HG03066 (cell line): ENCODE results near the gene CNTNAP2.
"Not testable (repeated sequence)": the region's sequence is repeated elsewhere in the genome, so short reads cannot be mapped to it uniquely, and the experiment has no call there.

Experiments used
- ATAC-seq: cut with Tn5 transposase; IDR thresholded peaks from one replicate; pipeline ENCODE4 v1.9.1; 2021; ENCODE audit warnings: low read depth; ENCODE audit not compliant: unreplicated experiment

CNTNAP2 gene

DNA sequence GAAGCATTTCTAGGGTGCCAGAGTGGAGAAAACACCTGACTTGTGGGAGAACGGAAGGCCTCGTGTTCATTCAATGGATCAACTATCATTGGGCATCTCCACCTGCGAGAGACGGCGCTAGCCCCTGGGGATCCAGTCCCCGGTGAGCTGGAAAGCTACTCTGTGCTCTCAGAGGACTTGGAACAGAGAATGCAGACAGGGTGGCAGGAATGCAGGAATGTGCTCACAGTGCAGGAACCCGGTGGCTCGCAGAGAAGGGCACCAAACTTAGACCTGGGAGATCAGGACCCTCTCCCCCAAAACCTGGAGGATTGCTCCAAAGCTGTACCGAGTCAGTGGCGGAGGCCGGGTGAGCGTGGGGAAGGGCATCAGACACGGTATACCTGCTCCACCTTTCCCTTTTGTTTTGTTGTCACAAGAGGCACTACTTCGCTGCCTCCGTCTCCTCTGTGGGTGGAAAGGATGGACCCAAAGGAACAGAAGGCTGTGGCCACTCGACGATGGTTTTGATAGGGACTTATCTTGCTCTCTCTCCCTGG lies 1905.0 kb downstream of the CNTNAP2 start:
- no peak for ATAC-seq

DNA sequence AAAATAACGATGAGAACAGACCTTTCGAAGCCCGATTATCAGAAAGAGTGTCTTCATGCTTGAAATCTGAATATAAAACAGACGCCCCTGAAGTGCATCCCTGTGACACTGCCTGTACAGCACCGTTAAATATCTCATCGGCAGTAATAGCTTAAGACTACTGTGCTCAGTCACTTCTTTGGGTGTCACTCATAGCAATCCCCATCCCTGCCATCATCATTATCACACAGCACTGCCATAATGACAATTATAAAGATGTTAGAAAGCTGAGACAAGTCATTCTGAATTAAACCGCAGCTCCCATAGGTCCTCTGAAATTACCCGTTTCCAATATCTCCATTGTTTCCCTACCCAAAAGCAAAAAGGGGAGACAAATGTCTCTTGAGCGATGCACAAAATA lies 1906.2 kb downstream of the CNTNAP2 start:
- ATAC-seq = no peak

DNA sequence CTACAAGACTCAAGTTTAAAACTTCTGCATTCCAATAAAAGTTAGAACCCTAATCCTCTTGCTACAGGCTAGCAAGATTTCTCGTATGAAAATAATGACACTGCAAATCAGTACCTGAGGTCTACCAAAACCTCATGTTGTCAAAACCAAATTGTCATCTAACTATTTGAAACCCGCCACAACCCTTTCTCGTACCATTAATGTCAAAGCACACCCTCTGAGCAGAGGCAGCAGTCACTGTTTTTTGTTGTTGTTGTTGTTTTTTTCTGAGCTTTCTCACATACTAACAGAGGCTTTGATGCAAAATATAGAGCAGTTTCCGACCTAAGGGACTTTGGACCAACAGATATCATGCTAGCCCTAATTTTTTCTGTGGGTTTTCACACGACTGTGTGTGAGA lies 1910.1 kb downstream of the CNTNAP2 start:
- ATAC-seq = no peak

- ATAC-seq = no peak
Observed at GRCh38 chr7:148028165-148028564, 1911.6 kb downstream of the CNTNAP2 start.

DNA sequence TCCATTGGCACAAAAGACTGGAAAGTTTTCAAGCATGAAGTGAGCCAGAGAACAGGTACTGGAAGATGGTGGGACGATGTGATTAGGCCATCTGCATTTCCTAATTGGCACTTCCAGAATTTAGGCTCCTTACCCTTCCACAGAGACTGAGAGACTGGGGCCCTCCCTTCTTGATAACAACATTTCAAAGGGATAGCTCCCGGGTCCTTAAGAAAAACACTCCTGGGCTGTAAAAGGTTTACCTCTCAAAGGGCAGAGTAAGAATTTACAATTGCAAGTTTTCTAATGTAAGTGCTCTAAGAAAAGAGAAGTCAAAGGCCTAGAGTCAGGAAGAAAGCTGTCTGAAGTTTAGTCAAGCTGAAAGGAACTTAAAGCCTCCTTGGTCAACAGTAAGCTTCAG lies 1914.4 kb downstream of the CNTNAP2 start:
- ATAC-seq = no peak

GRCh38 chr7:148031811-148032210 lies 1915.2 kb downstream of the CNTNAP2 start:
- ATAC-seq = no peak

GRCh38 chr7:148035950-148036349 lies 1919.3 kb downstream of the CNTNAP2 start:
- no peak for ATAC-seq

- ATAC-seq = no peak
Observed at GRCh38 chr7:148037044-148037443, 1920.4 kb downstream of the CNTNAP2 start.

DNA sequence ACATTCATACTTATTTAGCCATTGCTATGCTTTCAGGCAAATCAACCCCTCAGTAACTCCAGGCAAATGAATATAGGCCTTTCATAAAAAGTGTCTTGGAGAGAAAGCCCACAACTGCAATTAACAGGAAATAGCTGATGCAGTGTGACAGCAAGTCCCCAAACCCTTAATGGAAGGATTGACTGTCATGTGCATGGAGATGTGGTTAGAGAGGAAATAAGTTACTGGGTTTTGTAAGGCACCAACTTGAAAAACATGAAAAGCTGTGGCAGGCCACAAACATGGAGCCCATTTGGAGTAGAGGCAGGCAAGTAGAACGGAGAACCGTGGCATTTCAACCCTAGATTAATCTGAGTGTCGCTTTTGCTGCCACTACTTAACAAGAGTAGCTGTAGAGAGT lies 1924.6 kb downstream of the CNTNAP2 start:
- no peak for ATAC-seq

GRCh38 chr7:148042935-148043631 lies 1926.5 kb downstream of the CNTNAP2 start:
- ATAC-seq = no peak

DNA sequence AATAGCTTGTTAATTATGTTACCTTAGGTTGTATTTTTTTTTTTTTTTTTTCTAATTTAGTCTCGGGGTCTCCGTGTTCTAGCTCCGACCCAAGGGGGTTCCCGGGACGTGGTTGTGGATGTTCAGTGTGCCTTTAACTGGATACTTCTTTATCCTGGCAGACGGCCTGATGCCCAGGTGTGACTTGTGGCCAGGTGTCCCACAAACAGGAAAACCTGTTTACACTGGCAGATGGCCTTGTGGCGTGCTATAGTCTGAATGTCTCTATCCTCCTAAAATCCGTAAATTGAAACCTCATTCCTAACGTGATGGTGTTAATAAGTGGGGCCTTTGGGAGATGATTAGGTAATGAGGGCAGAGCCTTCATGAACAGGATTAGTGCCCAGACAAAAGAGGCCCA lies 1927.6 kb downstream of the CNTNAP2 start:
- ATAC-seq = no peak

- no peak for ATAC-seq
Observed at GRCh38 chr7:148045521-148045920, 1928.9 kb downstream of the CNTNAP2 start.

DNA sequence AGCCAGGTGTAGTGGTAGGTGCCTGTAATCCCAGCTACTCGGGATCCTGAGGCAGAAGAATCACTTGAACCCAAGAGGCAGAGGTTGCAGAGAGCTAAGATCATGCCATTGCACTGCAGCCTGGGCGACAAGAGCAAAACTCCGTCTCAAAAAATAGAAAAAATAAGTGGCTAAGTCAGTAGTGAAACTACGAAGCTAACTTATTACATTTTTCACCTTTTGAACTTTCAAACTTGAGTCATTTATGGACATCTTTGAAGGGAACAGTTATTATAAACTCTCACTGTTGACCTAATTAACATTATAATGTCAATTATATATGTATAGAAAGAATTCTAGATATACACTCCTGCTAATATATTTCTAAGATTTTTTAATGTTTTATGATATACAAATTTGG lies 1932.5 kb downstream of the CNTNAP2 start:
- no peak for ATAC-seq

DNA sequence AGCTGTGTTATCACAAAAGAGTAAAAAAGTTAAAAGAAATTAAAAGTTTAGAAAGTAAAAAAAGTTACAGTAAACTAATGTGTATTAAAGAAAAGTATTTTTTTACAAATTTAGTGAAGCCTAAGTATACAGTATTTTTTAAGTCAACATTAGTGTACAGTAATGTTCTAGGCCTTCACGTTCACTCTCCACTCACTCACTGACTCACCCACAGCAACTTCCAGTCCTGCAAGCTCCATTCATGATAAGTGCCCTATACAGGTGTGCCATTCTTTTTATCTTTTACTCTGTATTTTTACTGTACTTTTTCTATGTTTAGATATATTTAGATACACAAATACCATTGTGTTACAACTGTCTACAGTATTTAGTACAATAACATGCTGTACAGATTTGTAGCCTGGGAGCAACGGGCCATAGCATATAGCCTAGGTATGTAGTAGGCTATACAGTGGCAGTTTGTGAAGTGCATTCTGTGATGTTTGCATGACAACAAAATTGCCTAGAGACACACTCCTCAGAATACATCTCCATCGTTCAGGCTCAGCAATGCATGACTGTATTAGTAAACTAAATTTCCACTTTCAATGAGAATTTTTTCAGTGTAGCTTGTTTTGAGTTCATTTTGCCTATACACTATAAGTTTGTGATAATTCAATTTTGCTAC lies 1934.0 kb downstream of the CNTNAP2 start:
- ATAC-seq = no peak

DNA sequence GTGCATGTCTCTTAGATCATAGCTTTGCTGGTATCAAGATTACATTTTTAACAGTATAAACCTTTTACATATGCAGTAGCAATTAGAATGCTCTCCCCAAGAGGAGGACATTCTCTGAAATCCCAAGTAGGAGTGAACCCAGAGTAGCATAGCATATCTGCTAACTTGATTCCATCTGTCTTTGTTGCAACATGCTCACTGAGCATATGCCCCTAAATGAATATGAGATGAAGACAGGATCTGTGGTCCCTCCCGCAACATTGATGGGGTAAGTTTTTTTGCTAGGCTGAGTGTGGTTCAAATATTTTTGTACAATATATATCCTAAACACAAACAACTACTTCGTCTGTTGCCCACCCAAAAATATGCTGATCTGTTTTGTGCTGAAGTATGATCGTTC lies 1939.8 kb downstream of the CNTNAP2 start:
- no peak for ATAC-seq

GRCh38 chr7:148058092-148058491 lies 1941.5 kb downstream of the CNTNAP2 start:
- ATAC-seq = no peak

GRCh38 chr7:148058753-148059152 lies 1942.2 kb downstream of the CNTNAP2 start:
- ATAC-seq = no peak

GRCh38 chr7:148060724-148061123 lies 1944.1 kb downstream of the CNTNAP2 start:
- ATAC-seq = peak; percentile 87

- ATAC-seq = not testable (repeated sequence)
Observed at GRCh38 chr7:148078111-148078510, 1961.5 kb downstream of the CNTNAP2 start.

GRCh38 chr7:148079206-148080080 lies 1962.8 kb downstream of the CNTNAP2 start:
- no peak for ATAC-seq

DNA sequence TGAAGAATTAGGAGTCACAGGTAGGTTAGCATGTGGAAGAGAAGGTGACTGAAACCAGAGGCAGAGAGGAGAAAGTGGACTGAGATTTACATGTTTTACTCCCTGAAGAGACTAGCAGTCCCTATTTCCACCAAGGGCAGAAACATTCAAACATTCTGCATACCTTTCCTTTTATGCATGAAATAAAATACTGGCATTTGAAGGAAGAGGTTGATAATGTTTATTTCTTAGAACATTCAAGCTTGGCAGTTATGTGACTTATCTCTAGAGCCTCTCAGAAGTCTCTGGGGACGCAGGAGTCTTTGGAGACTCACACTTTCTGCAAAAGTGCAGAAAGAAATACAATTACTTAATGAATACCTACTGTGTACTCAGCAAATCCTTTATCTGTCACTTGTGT lies 1966.8 kb downstream of the CNTNAP2 start:
- no peak for ATAC-seq
